Thoracic aorta (tissue), 2 donors: ENCODE measurements around the gene FAM110A. TPM values are rescaled to one million over a fixed set of nuclear protein-coding genes. Genes with fewer than 3 reads are reported as not detected.
A peak's percentile ranks its signal among the peaks of the same experiment; 100 is the strongest.
"Not testable (repeated sequence)": the region's sequence is repeated elsewhere in the genome, so short reads cannot be mapped to it uniquely, and the experiment has no call there.

Experiments
- ATAC-seq: fragments of 150-250 bp; one replicate; pipeline ENCODE4 v1.8.0; 2017; ENCODE audit warnings: low read depth; ENCODE audit not compliant: insufficient number of reproducible peaks, low FRiP score
- DNase-seq: peaks from one replicate; pipeline ENCODE4 v3.0.0-alpha.2; 2020; ENCODE audit warnings: low spot score
- H3K27ac ChIP-seq, 2 donors: fragments of 200-600 bp; sonication (generic); 1 replicate in 1 of 2; 2 replicates in 1 of 2; pipeline ENCODE4 v1.5.1; 2016; ENCODE audit warnings: mild to moderate bottlenecking in 2 of 2, moderate library complexity in 2 of 2
- H3K27me3 ChIP-seq: fragments of 200-600 bp; sonication (generic); replicated peaks from 2 replicates; pipeline ENCODE4 v1.6.0; 2016; ENCODE audit warnings: mild to moderate bottlenecking; ENCODE audit not compliant: insufficient read depth
- H3K36me3 ChIP-seq: fragments of 200-600 bp; sonication (generic); one replicate; pipeline ENCODE4 v1.5.1; 2016
- H3K4me1 ChIP-seq, 2 donors: fragments of 200-600 bp; sonication (generic); 1 replicate in 1 of 2; 2 replicates in 1 of 2; pipeline versions ENCODE4 v1.5.1 to v1.6.0; 2016; ENCODE audit warnings: low read depth in 2 of 2, mild to moderate bottlenecking in 1 of 2; ENCODE audit not compliant: control insufficient read depth in 1 of 2
- H3K4me3 ChIP-seq: fragments of 200-600 bp; sonication (generic); 2 replicates; pipeline ENCODE4 v1.5.1; 2016; ENCODE audit warnings: mild to moderate bottlenecking
- H3K9me3 ChIP-seq: fragments of 200-600 bp; sonication (generic); 2 replicates; pipeline ENCODE4 v1.5.1; 2016
- total RNA-seq, 2 donors: library from RNA; depleted of rRNA; stranded (reverse); fragments of >200 nt; gene quantifications; one replicate each; pipeline versions ENCODE4 v1.1.0 to v1.2.3, GENCODE V29; 2016
- TF ChIP-seq, protein P1 (sequence below): fragments of 200-600 bp; sonication (generic); IDR thresholded peaks from one replicate; pipeline ENCODE4 v1.5.1; 2019; ENCODE audit warnings: antibody characterized with exemption

Gene FAM110A
- 1 to 10 TPM in 1 of 2 donors, under 1 TPM in 1; 0.81 to 3.5 TPM for total RNA-seq

- ATAC-seq (peak; percentile 97), DNase-seq (peak; percentile 85)
- no peaks in the 10 kb centered on the region for H3K27me3 ChIP-seq
- peaks cover 7 to 11% of the 10 kb centered on the region in 2 donors for H3K4me1 ChIP-seq
- H3K4me3 ChIP-seq: peak within 1 kb of the TSS; percentile 88
- TF ChIP-seq, protein P1, sequence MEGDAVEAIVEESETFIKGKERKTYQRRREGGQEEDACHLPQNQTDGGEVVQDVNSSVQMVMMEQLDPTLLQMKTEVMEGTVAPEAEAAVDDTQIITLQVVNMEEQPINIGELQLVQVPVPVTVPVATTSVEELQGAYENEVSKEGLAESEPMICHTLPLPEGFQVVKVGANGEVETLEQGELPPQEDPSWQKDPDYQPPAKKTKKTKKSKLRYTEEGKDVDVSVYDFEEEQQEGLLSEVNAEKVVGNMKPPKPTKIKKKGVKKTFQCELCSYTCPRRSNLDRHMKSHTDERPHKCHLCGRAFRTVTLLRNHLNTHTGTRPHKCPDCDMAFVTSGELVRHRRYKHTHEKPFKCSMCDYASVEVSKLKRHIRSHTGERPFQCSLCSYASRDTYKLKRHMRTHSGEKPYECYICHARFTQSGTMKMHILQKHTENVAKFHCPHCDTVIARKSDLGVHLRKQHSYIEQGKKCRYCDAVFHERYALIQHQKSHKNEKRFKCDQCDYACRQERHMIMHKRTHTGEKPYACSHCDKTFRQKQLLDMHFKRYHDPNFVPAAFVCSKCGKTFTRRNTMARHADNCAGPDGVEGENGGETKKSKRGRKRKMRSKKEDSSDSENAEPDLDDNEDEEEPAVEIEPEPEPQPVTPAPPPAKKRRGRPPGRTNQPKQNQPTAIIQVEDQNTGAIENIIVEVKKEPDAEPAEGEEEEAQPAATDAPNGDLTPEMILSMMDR: no peak
- H3K27ac ChIP-seq: peak within 1 kb of the TSS; percentile 55 to 72
- H3K9me3 ChIP-seq: no peaks in the 10 kb centered on the region
- H3K36me3 ChIP-seq: no peaks in the 10 kb centered on the region
Observed at GRCh38 chr20:833450-834150, at the start of gene FAM110A. FAM110A (plus strand) TSS chr20:833715; CDS start chr20:844805, 11,090 bp downstream.

DNA sequence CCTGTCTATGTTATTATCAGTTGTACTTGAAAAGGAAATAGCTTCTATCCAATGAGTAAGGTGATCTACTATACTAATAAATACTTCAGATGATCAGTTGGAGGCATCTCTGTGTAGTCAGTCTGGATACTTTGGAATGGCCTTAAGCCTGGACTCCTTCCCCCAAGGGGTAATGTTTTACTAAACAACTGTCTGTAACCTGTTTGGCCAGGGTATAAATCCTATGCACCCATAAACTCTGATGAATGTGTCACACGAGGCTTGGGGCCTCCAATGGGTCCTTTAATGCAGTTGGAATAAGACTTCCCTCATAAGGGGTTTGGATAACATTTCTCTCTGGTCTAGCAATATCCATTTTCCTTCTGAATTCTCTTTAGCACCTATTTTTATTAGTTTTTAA lies 45.7 kb upstream of the FAM110A start:
- Histone ChIP-seq H3K36me3 (no peaks in the 10 kb centered on the region), H3K27ac (no peak overlapping the region), H3K27me3 (no peaks in the 10 kb centered on the region), H3K4me1 (no peaks in the 10 kb centered on the region), H3K9me3 (no peaks in the 10 kb centered on the region), H3K4me3 (no peak overlapping the region)
- TF ChIP-seq, protein P1: no peak
- DNase-seq (no peak), ATAC-seq (no peak)

DNA sequence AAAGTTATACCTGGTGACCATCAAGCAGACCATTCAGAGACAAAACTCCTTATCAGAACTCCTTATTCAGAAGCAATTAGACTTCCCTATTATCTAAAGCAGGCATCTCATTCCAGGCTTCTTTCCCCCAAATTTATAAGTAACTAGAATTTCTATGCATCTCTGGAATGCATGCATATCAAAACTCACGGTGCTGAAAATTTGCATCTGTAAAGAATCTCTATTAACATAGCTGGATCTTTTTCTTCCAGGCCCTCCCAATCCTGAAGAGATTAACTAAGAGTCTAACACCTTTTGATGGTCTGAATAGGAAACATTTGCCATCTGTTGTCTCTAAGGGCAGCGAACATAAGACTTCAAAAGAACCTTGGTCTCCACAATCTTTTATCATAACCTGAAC lies 42.5 kb upstream of the FAM110A start:
- ATAC-seq (no peak), DNase-seq (no peak)
- Histone ChIP-seq H3K4me3 (no peak overlapping the region), H3K4me1 (no peaks in the 10 kb centered on the region), H3K27ac (no peak overlapping the region), H3K27me3 (no peaks in the 10 kb centered on the region), H3K36me3 (no peaks in the 10 kb centered on the region), H3K9me3 (no peaks in the 10 kb centered on the region)
- TF ChIP-seq, protein P1: no peak

DNA sequence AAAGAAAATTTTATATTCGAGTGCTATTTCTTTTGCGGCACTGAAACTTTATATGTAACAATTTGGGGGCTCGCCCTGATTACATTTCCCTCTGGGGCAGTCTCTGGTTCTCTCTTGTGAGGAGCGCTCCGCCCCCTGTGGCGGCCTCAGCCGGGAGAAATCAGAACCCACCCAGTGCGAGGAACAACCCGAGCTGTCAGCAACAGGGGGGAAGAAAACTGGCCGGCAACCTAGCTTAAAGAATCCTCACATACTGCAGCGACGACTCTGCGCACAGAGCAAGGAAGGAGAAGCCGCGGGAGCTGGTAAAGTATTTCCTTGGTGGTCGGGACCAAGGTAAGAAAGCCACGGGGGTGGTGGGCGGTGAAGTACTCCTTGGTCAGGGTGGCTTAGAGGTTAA lies 41.3 kb upstream of the FAM110A start:
- no peak for DNase-seq
- no peak for ATAC-seq
- no peak overlapping the region for H3K27ac ChIP-seq
- no peaks in the 10 kb centered on the region for H3K27me3 ChIP-seq
- no peaks in the 10 kb centered on the region for H3K9me3 ChIP-seq
- no peak overlapping the region for H3K4me3 ChIP-seq
- no peaks in the 10 kb centered on the region for H3K36me3 ChIP-seq
- TF ChIP-seq, protein P1: no peak
- no peaks in the 10 kb centered on the region for H3K4me1 ChIP-seq

DNA sequence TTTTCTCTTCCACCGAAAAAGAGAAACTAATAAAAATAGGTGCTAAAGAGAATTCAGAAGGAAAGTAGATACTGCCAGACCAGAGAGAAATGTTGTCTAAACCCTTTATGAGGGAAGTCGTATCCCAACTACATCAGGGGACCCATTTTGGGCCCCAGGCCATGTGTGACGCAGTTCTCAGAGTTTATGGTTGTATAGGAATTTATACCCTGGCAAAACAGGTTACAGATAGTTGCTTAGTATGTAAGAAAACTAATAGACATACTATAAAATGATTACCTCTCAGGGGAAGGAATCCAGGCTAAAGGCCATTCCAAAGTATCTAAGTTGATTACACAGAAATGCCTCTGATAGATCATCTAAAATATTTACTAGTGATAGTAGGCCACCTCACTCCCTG lies 36.6 kb upstream of the FAM110A start:
- Histone ChIP-seq H3K4me3 (no peak overlapping the region), H3K4me1 (no peaks in the 10 kb centered on the region), H3K27me3 (no peaks in the 10 kb centered on the region), H3K27ac (no peak overlapping the region), H3K36me3 (no peaks in the 10 kb centered on the region), H3K9me3 (no peaks in the 10 kb centered on the region)
- DNase-seq: no peak
- TF ChIP-seq, protein P1: no peak
- no peak for ATAC-seq

- H3K4me1 ChIP-seq, H3K27ac ChIP-seq, H3K27me3 ChIP-seq, ATAC-seq, H3K4me3 ChIP-seq, DNase-seq, H3K36me3 ChIP-seq, H3K9me3 ChIP-seq: not testable (repeated sequence)
Observed at GRCh38 chr20:798746-799145, 34.8 kb upstream of the FAM110A start.

GRCh38 chr20:800026-800425 lies 33.5 kb upstream of the FAM110A start:
- H3K4me3 ChIP-seq, DNase-seq, H3K36me3 ChIP-seq, H3K4me1 ChIP-seq, H3K27ac ChIP-seq, H3K27me3 ChIP-seq, H3K9me3 ChIP-seq, ATAC-seq: not testable (repeated sequence)
